Measurements from ENCODE around the gene TEKTIP1.
A peak's percentile ranks its signal among the peaks of the same experiment; 100 is the strongest.

Gene TEKTIP1

DNA sequence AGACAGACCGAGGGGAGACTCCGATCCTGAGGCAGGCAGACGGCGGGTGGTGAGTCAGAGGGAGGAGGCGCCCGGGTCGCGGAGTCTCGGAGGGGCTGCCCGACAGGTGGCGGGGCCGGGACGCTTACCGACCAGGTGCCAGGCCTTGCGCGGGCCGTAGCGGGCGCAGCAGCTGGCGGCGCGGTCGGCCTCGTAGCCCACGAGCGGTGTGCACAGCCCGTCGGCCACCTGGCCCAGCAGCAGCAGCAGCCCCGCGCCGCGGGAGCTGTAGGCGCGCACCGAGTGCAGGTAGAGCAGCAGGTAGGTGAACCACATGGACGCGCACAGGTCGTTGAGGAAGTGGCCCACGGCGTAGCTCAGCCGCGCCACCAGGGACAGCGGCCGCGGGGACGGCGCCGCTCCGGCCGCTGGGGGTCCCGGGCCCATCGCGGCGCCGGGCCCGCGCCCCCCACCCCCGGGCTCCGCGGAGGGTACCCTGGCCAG is 18.0 kb downstream of the TEKTIP1 start:
- no peaks in the 10 kb centered on the region for H3K36me3 ChIP-seq (ENCODE audit: insufficient read depth, low read length)
- peak overlapping the region; percentile 45; the same call in 1 of the 2 replicates for H2AFZ ChIP-seq (ENCODE audit: low read length)
- H3K4me2 ChIP-seq (ENCODE audit: low read depth, low read length, poor library complexity, severe bottlenecking), result peak overlapping the region; percentile 80
- TF ChIP-seq EZH2phosphoT487 (IDR thresholded peaks at IDR 0.05; ENCODE audit: borderline replicate concordance), result no peak
- TF ChIP-seq, protein P1, sequence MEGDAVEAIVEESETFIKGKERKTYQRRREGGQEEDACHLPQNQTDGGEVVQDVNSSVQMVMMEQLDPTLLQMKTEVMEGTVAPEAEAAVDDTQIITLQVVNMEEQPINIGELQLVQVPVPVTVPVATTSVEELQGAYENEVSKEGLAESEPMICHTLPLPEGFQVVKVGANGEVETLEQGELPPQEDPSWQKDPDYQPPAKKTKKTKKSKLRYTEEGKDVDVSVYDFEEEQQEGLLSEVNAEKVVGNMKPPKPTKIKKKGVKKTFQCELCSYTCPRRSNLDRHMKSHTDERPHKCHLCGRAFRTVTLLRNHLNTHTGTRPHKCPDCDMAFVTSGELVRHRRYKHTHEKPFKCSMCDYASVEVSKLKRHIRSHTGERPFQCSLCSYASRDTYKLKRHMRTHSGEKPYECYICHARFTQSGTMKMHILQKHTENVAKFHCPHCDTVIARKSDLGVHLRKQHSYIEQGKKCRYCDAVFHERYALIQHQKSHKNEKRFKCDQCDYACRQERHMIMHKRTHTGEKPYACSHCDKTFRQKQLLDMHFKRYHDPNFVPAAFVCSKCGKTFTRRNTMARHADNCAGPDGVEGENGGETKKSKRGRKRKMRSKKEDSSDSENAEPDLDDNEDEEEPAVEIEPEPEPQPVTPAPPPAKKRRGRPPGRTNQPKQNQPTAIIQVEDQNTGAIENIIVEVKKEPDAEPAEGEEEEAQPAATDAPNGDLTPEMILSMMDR (conservative IDR thresholded peaks at IDR 0.05; ENCODE audit: low read length), result no peak
- H3K4me1 ChIP-seq (ENCODE audit: insufficient read depth, low read length, poor library complexity, severe bottlenecking), result peaks cover 29% of the 10 kb centered on the region
- H3K4me3 ChIP-seq (ENCODE audit: low read length, poor library complexity, severe bottlenecking), result peak overlapping the region; percentile 83
- H3K9ac ChIP-seq (ENCODE audit: low read depth, low read length, poor library complexity, severe bottlenecking), result peak overlapping the region; percentile 67
- H3F3A ChIP-seq (ENCODE audit: low read depth), result no peaks in the 10 kb centered on the region
- H3K9me2 ChIP-seq (replicated peaks; ENCODE audit: low read depth, low read length), result no peaks in the 10 kb centered on the region
- peaks cover 32% of the 10 kb centered on the region; the same call in 1 of the 2 replicates for H3K79me2 ChIP-seq (ENCODE audit: insufficient read depth, low read length)
- no peaks in the 10 kb centered on the region for H3K9me3 ChIP-seq (ENCODE audit: insufficient read depth, low read depth, low read length)
- no peaks in the 10 kb centered on the region for H3K27me3 ChIP-seq (ENCODE audit: insufficient read depth, low read length, poor library complexity, severe bottlenecking)
- peaks cover 10% of the 10 kb centered on the region for H4K20me1 ChIP-seq (ENCODE audit: insufficient read depth, low read length, poor library complexity, severe bottlenecking)

DNA sequence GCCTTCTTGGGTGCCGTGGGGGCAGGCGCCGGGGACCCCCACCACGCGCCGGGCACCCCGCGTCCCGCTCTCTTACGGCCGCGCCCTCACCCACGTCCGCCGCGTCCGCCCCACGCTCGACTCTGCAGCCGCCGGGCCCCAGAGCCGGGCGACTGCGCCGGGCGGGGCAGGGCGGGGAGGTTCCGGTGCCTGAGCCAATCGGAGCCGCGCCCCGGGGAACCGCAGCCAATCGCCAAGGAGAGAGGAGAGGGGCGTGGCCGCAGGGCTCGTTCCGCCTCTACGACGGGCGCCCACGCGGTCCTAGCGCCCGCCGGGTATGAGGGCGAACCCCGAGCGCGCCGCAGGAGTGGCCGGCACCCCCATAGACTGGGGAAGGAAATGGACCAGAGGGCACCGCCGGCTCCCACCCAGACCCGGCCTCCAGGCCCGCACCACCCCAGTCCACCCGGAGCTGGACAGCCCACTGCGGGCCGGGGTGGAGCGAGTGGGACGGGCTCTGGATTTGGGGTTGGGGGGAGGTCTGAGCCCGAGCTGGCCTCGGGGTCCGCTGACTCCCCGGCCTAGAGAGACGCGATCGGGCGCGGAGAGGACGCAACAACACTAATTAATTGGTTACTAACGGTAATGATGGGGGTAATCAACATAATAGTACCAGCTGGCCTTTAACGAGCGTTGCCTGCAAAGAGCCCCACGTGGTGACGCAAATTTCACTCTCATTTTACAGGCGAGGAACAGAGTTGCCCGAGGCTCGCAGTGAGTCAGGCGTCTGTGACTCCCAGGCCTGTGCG is 18.7 kb downstream of the TEKTIP1 start, which contains the start of gene MFSD12:
Gene MFSD12, minus strand, starts transcription at position 126 of the 788 bp plus-strand sequence. CDS start 183 bp downstream, outside the sequence.
- peak within 1 kb of the TSS; percentile 86 for H2AFZ ChIP-seq (ENCODE audit: low read length)

DNA sequence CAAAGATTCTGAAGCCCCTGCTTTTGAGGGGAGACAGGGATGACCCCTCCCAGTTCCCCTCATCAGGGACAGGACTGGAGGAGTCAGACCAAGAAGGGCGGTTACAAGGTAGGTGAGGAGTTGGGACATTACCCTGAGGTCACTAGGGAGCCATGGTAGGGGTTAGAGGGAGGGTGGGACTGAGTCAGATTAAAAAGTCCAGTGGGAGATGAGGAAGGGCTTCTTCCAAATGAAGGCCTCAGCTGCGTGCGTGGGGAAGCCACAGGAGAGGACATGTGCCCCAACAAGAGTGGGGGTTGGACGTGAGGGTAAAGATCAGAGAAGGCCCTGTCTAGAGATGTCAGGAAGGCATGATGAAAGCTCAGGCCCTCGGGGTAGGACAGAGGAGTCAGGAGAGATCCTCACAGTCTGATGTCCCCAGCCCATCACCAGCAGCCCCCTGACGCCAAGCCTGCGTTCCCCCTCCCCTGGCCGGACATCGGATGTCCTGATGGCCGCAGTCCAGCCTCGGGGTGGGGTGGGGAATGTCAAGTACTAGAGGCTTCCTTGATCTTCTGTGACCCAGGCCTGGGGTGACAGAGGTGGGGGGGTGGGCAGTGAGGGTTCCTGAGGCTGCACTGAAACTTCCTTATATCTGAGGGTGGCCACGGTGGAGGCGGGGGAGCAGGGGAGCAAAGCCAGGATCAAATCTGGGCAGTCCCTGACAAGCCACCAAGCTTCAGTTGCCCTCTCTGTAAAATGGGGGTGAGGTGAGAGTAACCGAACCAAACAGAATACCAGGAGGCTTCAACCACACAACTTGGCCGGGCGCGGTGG is 24.9 kb downstream of the TEKTIP1 start:
- H3F3A ChIP-seq (ENCODE audit: low read depth), result no peaks in the 10 kb centered on the region

More for the DNA sequence above, 18.7 kb downstream of the TEKTIP1 start, which contains the start of gene MFSD12:
- peaks cover 30% of the 10 kb centered on the region; the same call in 1 of the 2 replicates for H3K79me2 ChIP-seq (ENCODE audit: insufficient read depth, low read length)
- peaks cover 29% of the 10 kb centered on the region for H3K4me1 ChIP-seq (ENCODE audit: insufficient read depth, low read length, poor library complexity, severe bottlenecking)
- TF ChIP-seq, protein P1 (conservative IDR thresholded peaks at IDR 0.05; ENCODE audit: low read length), result no peak
- no peak for TF ChIP-seq EZH2phosphoT487 (IDR thresholded peaks at IDR 0.05; ENCODE audit: borderline replicate concordance)
- H3F3A ChIP-seq (ENCODE audit: low read depth), result no peaks in the 10 kb centered on the region
- H3K4me2 ChIP-seq (ENCODE audit: low read depth, low read length, poor library complexity, severe bottlenecking), result peak within 1 kb of the TSS; percentile 80
- no peaks in the 10 kb centered on the region for H3K27me3 ChIP-seq (ENCODE audit: insufficient read depth, low read length, poor library complexity, severe bottlenecking)
- H4K20me1 ChIP-seq (ENCODE audit: insufficient read depth, low read length, poor library complexity, severe bottlenecking), result peaks cover 10% of the 10 kb centered on the region
- no peaks in the 10 kb centered on the region for H3K9me2 ChIP-seq (replicated peaks; ENCODE audit: low read depth, low read length)
- no peaks in the 10 kb centered on the region for H3K9me3 ChIP-seq (ENCODE audit: insufficient read depth, low read depth, low read length)
- no peaks in the 10 kb centered on the region for H3K36me3 ChIP-seq (ENCODE audit: insufficient read depth, low read length)
- H3K4me3 ChIP-seq (ENCODE audit: low read length, poor library complexity, severe bottlenecking), result peak within 1 kb of the TSS; percentile 83
- peak within 1 kb of the TSS; percentile 67 for H3K9ac ChIP-seq (ENCODE audit: low read depth, low read length, poor library complexity, severe bottlenecking)

More for the DNA sequence above, 24.9 kb downstream of the TEKTIP1 start:
- Histone ChIP-seq H3K4me1 (ENCODE audit: insufficient read depth, low read length, poor library complexity, severe bottlenecking) (no peaks in the 10 kb centered on the region), H3K36me3 (ENCODE audit: insufficient read depth, low read length) (no peaks in the 10 kb centered on the region), H3K9me2 (replicated peaks; ENCODE audit: low read depth, low read length) (no peaks in the 10 kb centered on the region), H2AFZ (ENCODE audit: low read length) (no peak overlapping the region), H3K79me2 (ENCODE audit: insufficient read depth, low read length) (no peaks in the 10 kb centered on the region), H3K27me3 (ENCODE audit: insufficient read depth, low read length, poor library complexity, severe bottlenecking) (no peaks in the 10 kb centered on the region), H3K4me3 (ENCODE audit: low read length, poor library complexity, severe bottlenecking) (no peak overlapping the region), H3K9me3 (ENCODE audit: insufficient read depth, low read depth, low read length) (no peaks in the 10 kb centered on the region), H3K4me2 (ENCODE audit: low read depth, low read length, poor library complexity, severe bottlenecking) (no peak overlapping the region), H3K9ac (ENCODE audit: low read depth, low read length, poor library complexity, severe bottlenecking) (no peak overlapping the region), H4K20me1 (ENCODE audit: insufficient read depth, low read length, poor library complexity, severe bottlenecking) (no peaks in the 10 kb centered on the region)
- TF ChIP-seq, protein P1 (conservative IDR thresholded peaks at IDR 0.05; ENCODE audit: low read length), result no peak
- TF ChIP-seq EZH2phosphoT487 (IDR thresholded peaks at IDR 0.05; ENCODE audit: borderline replicate concordance), result no peak
